Trophoblast cell (in vitro differentiated cells and primary cell): ENCODE data around the gene MAGEF1.

Experiments used
- DNase-seq, 2 donors: peaks; one replicate each; pipeline ENCODE4 v3.0.0-alpha.2; 2016
- H2AFZ ChIP-seq: 2 replicates; pipeline ENCODE4 v1.6.1; 2013; ENCODE audit warnings: low read length, moderate library complexity, mild to moderate bottlenecking; ENCODE audit not compliant: insufficient read depth, poor library complexity
- H2AK5ac ChIP-seq: 2 replicates; pipeline ENCODE4 v1.6.1; 2013; ENCODE audit warnings: mild to moderate bottlenecking, low read length
- H2BK120ac ChIP-seq: 2 replicates; pipeline ENCODE4 v1.6.1; 2013; ENCODE audit warnings: low read length, mild to moderate bottlenecking, moderate library complexity; ENCODE audit not compliant: insufficient read depth, poor library complexity
- H2BK12ac ChIP-seq: 2 replicates; pipeline ENCODE4 v1.6.1; 2013; ENCODE audit warnings: mild to moderate bottlenecking, low read length, moderate library complexity
- H2BK5ac ChIP-seq: 2 replicates; pipeline ENCODE4 v1.6.1; 2013; ENCODE audit warnings: low read length, low read depth, moderate library complexity, mild to moderate bottlenecking; ENCODE audit not compliant: poor library complexity
- H3K14ac ChIP-seq: 2 replicates; pipeline ENCODE4 v1.6.1; 2013; ENCODE audit warnings: mild to moderate bottlenecking, low read length
- H3K18ac ChIP-seq: 2 replicates; pipeline ENCODE4 v1.6.1; 2013; ENCODE audit warnings: mild to moderate bottlenecking, low read length
- H3K23ac ChIP-seq: 2 replicates; pipeline ENCODE4 v1.6.1; 2013; ENCODE audit warnings: low read length
- H3K27ac ChIP-seq: 2 replicates; pipeline ENCODE4 v1.5.1; 2013; ENCODE audit warnings: low read depth, mild to moderate bottlenecking, inconsistent platforms, low read length, moderate library complexity
- H3K27me3 ChIP-seq: 2 replicates; pipeline ENCODE4 v1.6.1; 2013; ENCODE audit warnings: inconsistent platforms, mild to moderate bottlenecking, low read length, moderate library complexity; ENCODE audit not compliant: insufficient read depth
- H3K36me3 ChIP-seq, 2 experiments: 1 replicate in 1 of 2; 2 replicates in 1 of 2; pipeline ENCODE4 v1.6.1; 2013; ENCODE audit warnings: low read length in 2 of 2, mild to moderate bottlenecking in 2 of 2, moderate library complexity in 1 of 2; ENCODE audit not compliant: insufficient read depth in 2 of 2, control insufficient read depth in 1 of 2
- H3K4ac ChIP-seq: 2 replicates; pipeline ENCODE4 v1.6.1; 2013; ENCODE audit warnings: low read depth, mild to moderate bottlenecking, low read length, moderate library complexity
- H3K4me1 ChIP-seq, 2 experiments: 1 replicate in 1 of 2; 2 replicates in 1 of 2; pipeline ENCODE4 v1.6.1; 2013; ENCODE audit warnings: low read length in 2 of 2, mild to moderate bottlenecking in 2 of 2, moderate library complexity in 1 of 2; ENCODE audit not compliant: insufficient read depth in 2 of 2, control insufficient read depth in 1 of 2
- H3K4me2 ChIP-seq: 2 replicates; pipeline ENCODE4 v1.6.1; 2013; ENCODE audit warnings: inconsistent platforms, mild to moderate bottlenecking, low read length, moderate library complexity
- H3K4me3 ChIP-seq: 2 replicates; pipeline ENCODE4 v1.5.1; 2013; ENCODE audit warnings: mild to moderate bottlenecking, low read depth, low read length, inconsistent platforms
- H3K79me1 ChIP-seq: one replicate; pipeline ENCODE4 v1.6.1; 2013; ENCODE audit warnings: low read length
- H3K79me2 ChIP-seq: 2 replicates; pipeline ENCODE4 v1.6.1; 2013; ENCODE audit warnings: low read length, mild to moderate bottlenecking; ENCODE audit not compliant: control insufficient read depth, insufficient read depth, poor library complexity
- H3K9ac ChIP-seq: 2 replicates; pipeline ENCODE4 v1.6.1; 2013; ENCODE audit warnings: mild to moderate bottlenecking, low read length
- H3K9me3 ChIP-seq: 2 replicates; pipeline ENCODE4 v1.6.1; 2013; ENCODE audit warnings: low read depth, mild to moderate bottlenecking, control low read depth, inconsistent platforms, low read length; ENCODE audit not compliant: insufficient read depth
- H4K12ac ChIP-seq: 2 replicates; pipeline ENCODE4 v1.6.1; 2013; ENCODE audit warnings: low read depth, mild to moderate bottlenecking, low read length, moderate library complexity
- H4K8ac ChIP-seq: 2 replicates; pipeline ENCODE4 v1.6.1; 2013; ENCODE audit warnings: low read depth, mild to moderate bottlenecking, low read length, moderate library complexity
- H4K91ac ChIP-seq: one replicate; pipeline ENCODE4 v1.6.1; 2013; ENCODE audit warnings: low read depth, mild to moderate bottlenecking, low read length, moderate library complexity
- WGBS: extraction: QIAGEN DNeasy Blood & Tissue Kit; methylation state at CpG from one replicate; pipeline ENCODE4 v1.1.7; 2013; ENCODE audit warnings: missing lambda C conversion rate; ENCODE audit not compliant: insufficient read length, insufficient coverage; ENCODE audit errors: extremely low coverage; 5-methylcytosine and 5-hydroxymethylcytosine counted together

MAGEF1 gene

DNA sequence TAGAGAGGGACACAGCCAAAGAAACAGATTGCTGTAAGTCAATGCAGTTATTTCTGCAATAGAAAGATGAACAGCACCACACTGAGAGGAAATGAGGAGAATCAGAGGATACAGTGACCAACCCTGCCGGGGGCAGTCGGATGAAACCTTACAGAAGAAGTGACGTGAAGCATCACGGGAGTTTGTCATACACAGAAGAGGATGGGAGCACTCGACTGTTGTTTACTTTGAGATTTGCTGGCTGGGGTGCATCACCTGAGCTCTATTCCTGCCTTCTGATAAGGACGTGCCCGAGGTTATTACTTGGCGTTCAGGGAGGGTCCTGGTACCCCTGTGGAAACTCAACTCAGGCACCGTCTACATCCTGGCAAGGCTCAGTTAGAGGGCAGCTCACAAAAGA is 45.4 kb downstream of the MAGEF1 start:
- no peak overlapping the region for H2BK5ac ChIP-seq
- WGBS = no CpG with 5 or more reads among the region's 9 CpGs
- H2AFZ ChIP-seq = no peak overlapping the region
- H3K4me1 ChIP-seq = peaks cover 13 to 14% of the 10 kb centered on the region in 2 experiments
- H3K4ac ChIP-seq = no peak overlapping the region
- DNase-seq = no peak
- H2BK120ac ChIP-seq = no peak overlapping the region
- H3K4me2 ChIP-seq = no peak overlapping the region
- H4K91ac ChIP-seq = no peak overlapping the region
- no peak overlapping the region for H2AK5ac ChIP-seq
- no peak overlapping the region for H3K9ac ChIP-seq
- no peak overlapping the region for H3K27ac ChIP-seq
- H3K4me3 ChIP-seq = no peak overlapping the region
- H3K14ac ChIP-seq = no peak overlapping the region
- no peak overlapping the region for H2BK12ac ChIP-seq
- H3K79me2 ChIP-seq = no peaks in the 10 kb centered on the region
- H3K23ac ChIP-seq = no peak overlapping the region
- no peak overlapping the region for H4K8ac ChIP-seq
- no peak overlapping the region for H3K18ac ChIP-seq
- no peaks in the 10 kb centered on the region for H3K27me3 ChIP-seq
- H3K36me3 ChIP-seq = no peaks in the 10 kb centered on the region
- no peaks in the 10 kb centered on the region for H3K79me1 ChIP-seq
- no peaks in the 10 kb centered on the region for H3K9me3 ChIP-seq
- no peak overlapping the region for H4K12ac ChIP-seq

DNA sequence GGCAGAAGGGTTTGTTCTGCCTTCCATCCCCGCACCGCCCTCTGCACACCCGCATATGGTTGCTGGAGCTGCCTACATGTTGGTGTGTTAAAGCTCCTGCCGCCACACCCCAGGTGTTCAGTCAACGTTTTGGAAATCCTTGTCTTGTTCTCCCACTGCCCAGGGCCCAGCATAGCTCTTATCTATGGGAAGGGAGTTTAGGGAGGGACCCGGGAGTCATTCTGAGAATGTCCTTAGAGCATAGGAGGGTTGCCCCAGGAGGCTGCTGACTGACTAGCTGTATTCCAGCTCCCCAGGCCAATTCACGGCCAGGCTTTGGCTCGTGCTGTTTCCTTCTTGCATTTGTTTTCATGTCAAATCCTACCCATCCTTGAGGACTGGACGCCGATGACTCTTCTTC is 46.8 kb downstream of the MAGEF1 start:
- Histone ChIP-seq H4K12ac (no peak overlapping the region), H2AK5ac (no peak overlapping the region), H3K79me1 (no peaks in the 10 kb centered on the region), H2AFZ (no peak overlapping the region), H4K91ac (no peak overlapping the region), H3K79me2 (no peaks in the 10 kb centered on the region), H3K27ac (no peak overlapping the region), H3K4me3 (no peak overlapping the region), H3K4me2 (no peak overlapping the region), H3K27me3 (no peaks in the 10 kb centered on the region), H3K18ac (no peak overlapping the region), H3K9me3 (no peaks in the 10 kb centered on the region), H2BK5ac (no peak overlapping the region), H2BK12ac (no peak overlapping the region), H3K14ac (no peak overlapping the region), H3K4ac (no peak overlapping the region), H2BK120ac (no peak overlapping the region), H3K9ac (no peak overlapping the region), H3K4me1 (peaks cover 11 to 13% of the 10 kb centered on the region in 2 experiments), H4K8ac (no peak overlapping the region), H3K36me3 (no peaks in the 10 kb centered on the region), H3K23ac (no peak overlapping the region)
- no CpG with 5 or more reads among the region's 10 CpGs for WGBS
- peak; percentile 95 to 97 for DNase-seq

DNA sequence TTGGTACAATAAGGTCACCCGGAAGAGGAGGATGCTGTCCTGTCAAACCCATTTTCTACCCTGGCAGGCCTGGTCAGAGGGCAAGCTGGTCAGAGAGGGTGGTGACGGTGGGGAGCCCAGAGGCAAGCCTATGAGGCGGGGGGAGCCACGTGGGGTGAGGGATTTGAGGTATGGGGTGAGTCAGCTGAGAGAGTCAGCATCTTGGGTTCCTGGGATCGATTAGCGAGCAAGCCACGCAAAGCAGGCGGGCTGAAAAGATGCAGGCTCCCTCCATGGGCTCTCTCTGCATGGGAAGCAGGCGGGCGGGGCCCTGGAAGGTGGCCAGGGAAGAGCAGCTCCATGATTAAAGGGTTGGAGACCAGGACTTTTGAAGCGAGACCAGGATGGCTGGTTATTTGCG is 48.1 kb downstream of the MAGEF1 start:
- Histone ChIP-seq H3K23ac (no peak overlapping the region), H4K8ac (no peak overlapping the region), H3K79me2 (peaks cover 3% of the 10 kb centered on the region), H4K12ac (no peak overlapping the region), H3K9ac (no peak overlapping the region), H3K36me3 (no peaks in the 10 kb centered on the region), H3K14ac (no peak overlapping the region), H2AK5ac (no peak overlapping the region), H3K79me1 (peaks cover 6% of the 10 kb centered on the region), H2BK12ac (no peak overlapping the region), H4K91ac (no peak overlapping the region), H3K4me1 (peaks cover 13 to 17% of the 10 kb centered on the region in 2 experiments), H3K4me3 (no peak overlapping the region), H2AFZ (no peak overlapping the region), H3K9me3 (no peaks in the 10 kb centered on the region), H2BK5ac (no peak overlapping the region), H2BK120ac (no peak overlapping the region), H3K18ac (no peak overlapping the region), H3K4me2 (no peak overlapping the region), H3K27me3 (no peaks in the 10 kb centered on the region), H3K27ac (no peak overlapping the region), H3K4ac (no peak overlapping the region)
- WGBS = no CpG with 5 or more reads among the region's 12 CpGs
- DNase-seq = no peak

DNA sequence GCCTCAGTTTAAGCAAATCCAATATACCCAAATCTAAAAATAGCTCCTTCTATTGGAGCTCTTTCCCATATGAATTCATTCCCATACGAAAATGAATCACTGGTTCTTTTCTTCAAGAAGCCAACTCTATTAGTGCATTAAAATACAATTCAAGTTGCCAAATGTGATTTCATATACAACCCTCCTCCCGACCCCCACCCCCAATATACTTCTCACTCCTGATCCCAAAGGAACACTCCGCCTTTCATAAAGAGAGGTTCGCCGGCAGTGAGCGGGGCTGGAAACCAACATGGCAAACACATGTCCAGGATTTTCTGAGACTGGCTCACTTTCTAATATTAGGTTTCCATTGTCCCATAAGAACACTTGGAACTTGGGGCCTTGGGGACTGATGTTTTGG is 48.5 kb downstream of the MAGEF1 start:
- 100% methylated on average over 1 of the region's 6 CpGs for WGBS
- no peaks in the 10 kb centered on the region for H3K9me3 ChIP-seq
- no peaks in the 10 kb centered on the region for H3K36me3 ChIP-seq
- no peak overlapping the region for H3K23ac ChIP-seq
- H3K9ac ChIP-seq = no peak overlapping the region
- H3K4me2 ChIP-seq = no peak overlapping the region
- H3K27ac ChIP-seq = no peak overlapping the region
- H3K18ac ChIP-seq = no peak overlapping the region
- no peak for DNase-seq
- no peak overlapping the region for H2BK5ac ChIP-seq
- H3K79me2 ChIP-seq = peaks cover 3% of the 10 kb centered on the region
- H4K8ac ChIP-seq = no peak overlapping the region
- peaks cover 10% of the 10 kb centered on the region for H3K79me1 ChIP-seq
- no peaks in the 10 kb centered on the region for H3K27me3 ChIP-seq
- no peak overlapping the region for H2AFZ ChIP-seq
- no peak overlapping the region for H4K91ac ChIP-seq
- H2BK12ac ChIP-seq = no peak overlapping the region
- H3K4me3 ChIP-seq = no peak overlapping the region
- peaks cover 17 to 21% of the 10 kb centered on the region in 2 experiments for H3K4me1 ChIP-seq
- no peak overlapping the region for H3K4ac ChIP-seq
- H2AK5ac ChIP-seq = no peak overlapping the region
- no peak overlapping the region for H4K12ac ChIP-seq
- H3K14ac ChIP-seq = no peak overlapping the region
- no peak overlapping the region for H2BK120ac ChIP-seq
